ENCODE data around the gene CDKL4. TPM values are rescaled to one million over a fixed set of nuclear protein-coding genes. Genes with fewer than 3 reads are reported as not detected.

The CDKL4 gene
- 0.38 and 0.98 TPM in 2 replicates for total RNA-seq

GRCh38 chr2:39243469-39244123, at the start of gene CDKL4:
TSS of gene CDKL4 (minus strand) at chr2:39243970.

Small RNAs within 50 kb of the gene (small RNA-seq; reads per million reads assigned to genes)
- gene RF00019 (not detected), gene RF00272 (not detected)

Other genes with a start within 250 kb of the CDKL4 start
- gene SOS1, start 122.9 kb downstream of the CDKL4 start, total RNA-seq: 14.4 and 25.6 TPM in 2 replicates
- 31.0 and 40.2 TPM in 2 replicates for gene MAP4K3, start 193.3 kb upstream of the CDKL4 start, total RNA-seq

Measured in vein endothelial cell (primary cell).